HG03060 (cell line): ENCODE measurements around the gene TXNDC11.

Experiments used
- ATAC-seq: cut with Tn5 transposase; IDR thresholded peaks from one replicate; pipeline ENCODE4 v1.9.1; 2021; ENCODE audit warnings: low read depth, moderate number of reproducible peaks; ENCODE audit not compliant: unreplicated experiment

Gene TXNDC11

GRCh38 chr16:11633113-11633512 lies 109.5 kb downstream of the TXNDC11 start:
- no peak for ATAC-seq

- ATAC-seq: no peak
These were observed 110.2 kb downstream of the TXNDC11 start for GRCh38 chr16:11632455-11632939.

GRCh38 chr16:11631214-11631613 lies 111.4 kb downstream of the TXNDC11 start:
- ATAC-seq: no peak

- no peak for ATAC-seq
These were observed 111.9 kb downstream of the TXNDC11 start for GRCh38 chr16:11630768-11631056.

- ATAC-seq: no peak
These were observed 112.5 kb downstream of the TXNDC11 start for GRCh38 chr16:11630046-11630767.
